MCF 10A (cell line): ENCODE data around the gene TRUB1. TPM values are rescaled to one million over a fixed set of nuclear protein-coding genes. Genes with fewer than 3 reads are reported as not detected.

Experiments used
- BruUV-seq: library from RNA; stranded (reverse); fragments of 400-500 nt; replicated peaks from 2 replicates; lab custom pipeline; 2021; lab: Mats Ljungman, UMichigan
- CTCF ChIA-PET: fragments of 300-600 bp; sonication (Branson Sonifier 250); formaldehyde crosslinking; extraction: SDS; loops from one replicate; lab custom pipeline; 2021; ENCODE audit warnings: antibody characterized with exemption, inconsistent platforms; lab: Yijun Ruan, JAX
- POLR2A ChIA-PET: fragments of 300-600, 350-650 bp; sonication (Branson Sonifier 250); formaldehyde crosslinking; extraction: SDS; loops from one replicate; lab custom pipeline; 2020; ENCODE audit warnings: antibody characterized with exemption, inconsistent platforms; lab: Yijun Ruan, JAX
- DNase-seq: peaks from one replicate; pipeline ENCODE4 v3.0.0-alpha.2; 2018; ENCODE audit not compliant: unreplicated experiment
- H3K27ac Mint-ChIP-seq: one replicate; pipeline ENCODE4 v1.8.0; 2022; ENCODE audit warnings: mild to moderate bottlenecking, low read depth, mixed read lengths; ENCODE audit not compliant: unreplicated experiment
- H3K27me3 Mint-ChIP-seq: one replicate; pipeline ENCODE4 v1.8.0; 2022; ENCODE audit warnings: mixed read lengths; ENCODE audit not compliant: insufficient read depth, unreplicated experiment
- H3K36me3 Mint-ChIP-seq: one replicate; pipeline ENCODE4 v1.8.0; 2022; ENCODE audit warnings: mild to moderate bottlenecking, moderate library complexity, mixed read lengths; ENCODE audit not compliant: insufficient read depth, unreplicated experiment
- H3K4me1 Mint-ChIP-seq: one replicate; pipeline ENCODE4 v1.8.0; 2022; ENCODE audit warnings: mixed read lengths; ENCODE audit not compliant: insufficient read depth, unreplicated experiment
- H3K4me3 Mint-ChIP-seq: one replicate; pipeline ENCODE4 v1.8.0; 2022; ENCODE audit warnings: mild to moderate bottlenecking, moderate library complexity, mixed read lengths; ENCODE audit not compliant: unreplicated experiment
- H3K9me3 Mint-ChIP-seq: one replicate; pipeline ENCODE4 v1.8.0; 2022; ENCODE audit warnings: mixed read lengths; ENCODE audit not compliant: unreplicated experiment
- CTCF ChIP-seq: fragments of 200-600 bp; IDR thresholded peaks from one replicate; pipeline ENCODE4 v1.8.0; 2022; ENCODE audit warnings: antibody characterized with exemption, mild to moderate bottlenecking; ENCODE audit not compliant: unreplicated experiment
- intact Hi-C: fragments of 100-400 bp; cut with micrococcal nuclease; formaldehyde crosslinking; loops from 2 replicates; pipeline ENCODE4 v1.14.1; 2022
- total RNA-seq: library from RNA; stranded (reverse); gene quantifications from 2 replicates; pipeline ENCODE4 v1.2.3, GENCODE V29; 2022

Gene TRUB1
- total RNA-seq, 1 experiment from 2014 or later: 29.2 TPM

- ChIA-PET POLR2A (interaction anchor here (0.6 kb wide), 1 partner anchor 108 kb away, joined by 3 read pairs; no protein-coding TSS in a partner anchor), CTCF (interaction anchor here (0.6 kb wide), 1 partner anchor 1021 kb away, joined by 3 read pairs; no protein-coding TSS in a partner anchor)
- TF ChIP-seq CTCF: no peak
- H3K4me1 Mint-ChIP-seq: peaks cover 9% of the 10 kb centered on the region
- H3K27me3 Mint-ChIP-seq: no peaks in the 10 kb centered on the region
- no TSS peak for BruUV-seq
- peaks cover under 1% of the 10 kb centered on the region for H3K9me3 Mint-ChIP-seq
- intact Hi-C loops: no loop called here
- peaks cover 27% of the 10 kb centered on the region for H3K36me3 Mint-ChIP-seq
- no peak for DNase-seq
- H3K27ac Mint-ChIP-seq: no peak overlapping the region
- H3K4me3 Mint-ChIP-seq: no peak overlapping the region
Observed at GRCh38 chr10:114990586-114990985, 52.6 kb downstream of the TRUB1 start.

GRCh38 chr10:114990991-114991390 lies 53.0 kb downstream of the TRUB1 start:
- H3K4me3 Mint-ChIP-seq: no peak overlapping the region
- no peak for TF ChIP-seq CTCF
- peaks cover 23% of the 10 kb centered on the region for H3K36me3 Mint-ChIP-seq
- DNase-seq: no peak
- H3K27me3 Mint-ChIP-seq: no peaks in the 10 kb centered on the region
- intact Hi-C loops: no loop called here
- POLR2A ChIA-PET: interaction anchor here (0.6 kb wide), 1 partner anchor 108 kb away, joined by 3 read pairs; no protein-coding TSS in a partner anchor
- CTCF ChIA-PET: interaction anchor here (0.6 kb wide), 1 partner anchor 1020 kb away, joined by 3 read pairs; no protein-coding TSS in a partner anchor
- no TSS peak for BruUV-seq
- H3K27ac Mint-ChIP-seq: no peak overlapping the region
- peaks cover 9% of the 10 kb centered on the region for H3K4me1 Mint-ChIP-seq
- no peaks in the 10 kb centered on the region for H3K9me3 Mint-ChIP-seq

DNA sequence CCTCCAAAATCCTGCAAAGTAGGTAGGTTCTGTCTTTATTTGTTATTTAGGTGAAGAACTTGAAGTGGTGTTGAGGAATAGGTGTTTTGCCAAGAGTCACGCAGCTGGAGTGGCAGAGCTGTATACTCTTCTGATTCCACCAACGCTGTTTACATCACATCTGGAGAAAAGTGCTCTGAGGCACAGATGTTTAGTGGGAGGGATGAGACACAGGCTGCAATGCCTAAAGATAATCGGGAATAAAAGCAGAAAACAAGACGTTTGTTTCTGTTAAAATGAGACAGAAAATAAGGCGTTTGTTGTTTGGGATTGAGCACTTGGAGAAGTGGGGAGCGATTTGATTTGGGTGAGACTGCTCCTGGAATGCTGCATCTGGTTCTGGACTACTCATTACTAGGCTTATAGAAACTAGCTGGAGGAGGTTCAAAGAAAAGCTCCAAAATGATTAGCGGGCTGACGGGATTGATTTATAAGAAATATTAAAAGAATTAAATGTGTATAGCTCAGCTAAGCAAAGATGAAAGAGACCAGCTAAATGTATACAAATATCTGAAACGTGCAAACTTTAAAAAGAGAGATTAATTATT lies 54.3 kb downstream of the TRUB1 start:
- no peak for DNase-seq
- H3K4me1 Mint-ChIP-seq: peaks cover 9% of the 10 kb centered on the region
- no peak overlapping the region for H3K4me3 Mint-ChIP-seq
- no peak for TF ChIP-seq CTCF
- no peak overlapping the region for H3K27ac Mint-ChIP-seq
- intact Hi-C loops: no loop called here
- H3K27me3 Mint-ChIP-seq: no peaks in the 10 kb centered on the region
- H3K9me3 Mint-ChIP-seq: no peaks in the 10 kb centered on the region
- BruUV-seq: no TSS peak
- H3K36me3 Mint-ChIP-seq: peaks cover 19% of the 10 kb centered on the region
- POLR2A ChIA-PET: no interaction called here
- CTCF ChIA-PET: interaction anchor here (0.7 to 1.2 kb wide), 3 partner anchors 104 to 120 kb away, joined by 3 to 5 read pairs (median 4); no protein-coding TSS in a partner anchor

DNA sequence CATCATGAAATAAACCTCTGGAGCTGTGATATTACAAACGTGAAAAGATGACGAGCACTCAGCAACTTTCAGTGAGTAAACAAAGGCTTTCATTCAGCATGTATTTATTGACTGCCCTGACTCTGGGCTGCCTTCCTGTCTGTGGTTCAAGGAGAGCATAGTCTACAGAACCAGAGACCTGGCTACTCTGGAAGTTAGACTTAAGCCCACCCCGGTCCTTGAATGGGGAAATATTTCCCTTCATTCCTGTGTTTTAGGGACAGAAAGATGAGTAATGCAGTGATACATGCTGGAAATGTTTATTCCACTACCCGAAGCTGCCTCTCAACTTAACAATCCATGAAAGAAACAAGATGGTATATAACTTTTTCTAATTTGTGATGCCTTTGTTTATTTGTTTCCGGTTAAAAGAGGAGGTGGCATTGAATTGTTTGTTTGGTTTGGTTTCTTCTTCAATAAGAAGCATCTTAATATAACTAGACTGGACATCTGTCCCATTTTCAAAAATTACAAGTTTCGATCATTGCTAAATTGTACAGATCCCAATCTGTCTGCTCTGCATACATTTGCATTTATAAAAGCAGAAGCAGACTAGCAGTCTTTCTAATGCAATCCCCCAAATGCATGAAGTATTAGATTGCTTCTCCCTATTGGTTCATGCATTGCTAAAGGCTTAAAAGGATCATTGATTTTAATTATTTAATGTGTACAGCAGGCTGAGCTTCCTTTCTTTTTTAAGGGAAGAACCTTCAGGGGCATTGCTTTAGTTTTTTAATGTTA lies 57.7 kb downstream of the TRUB1 start:
- no peak for TF ChIP-seq CTCF
- Mint-ChIP-seq H3K27me3 (no peaks in the 10 kb centered on the region), H3K27ac (no peak overlapping the region), H3K4me1 (peaks cover 9% of the 10 kb centered on the region), H3K4me3 (no peak overlapping the region), H3K36me3 (peaks cover 7% of the 10 kb centered on the region), H3K9me3 (no peaks in the 10 kb centered on the region)
- ChIA-PET CTCF (interaction anchor here (0.7 to 1.8 kb wide), 3 partner anchors 21 to 370 kb away, joined by 5 to 8 read pairs (median 5); no protein-coding TSS in a partner anchor), POLR2A (no interaction called here)
- DNase-seq: no peak
- intact Hi-C loops: no loop called here
- no TSS peak for BruUV-seq
